Renal pelvis (tissue), 4 donors: ENCODE data around the gene WFIKKN1. TPM values are rescaled to one million over a fixed set of nuclear protein-coding genes. Genes with fewer than 3 reads are reported as not detected.

Source experiments
- DNase-seq: peaks from one replicate; pipeline ENCODE4 v3.0.0-alpha.2; 2013
- polyA plus RNA-seq, 3 donors: library from polyadenylated mRNA; unstranded; fragments of 120-200 nt; gene quantifications; one replicate each; pipeline ENCODE4 v1.2.1, GENCODE V29; 2013; ENCODE audit not compliant: insufficient read length in 3 of 3

WFIKKN1 gene
- polyA plus RNA-seq, 3 donors: 2.2 to 2.8 (median 2.3) TPM

GRCh38 chr16:634051-634670, 3.4 kb downstream of the WFIKKN1 start:
- no peak for DNase-seq

- DNase-seq: no peak
These were observed 4.2 kb downstream of the WFIKKN1 start for GRCh38 chr16:634996-635395.

GRCh38 chr16:635573-636205, 4.9 kb downstream of the WFIKKN1 start:
- no peak for DNase-seq

DNA sequence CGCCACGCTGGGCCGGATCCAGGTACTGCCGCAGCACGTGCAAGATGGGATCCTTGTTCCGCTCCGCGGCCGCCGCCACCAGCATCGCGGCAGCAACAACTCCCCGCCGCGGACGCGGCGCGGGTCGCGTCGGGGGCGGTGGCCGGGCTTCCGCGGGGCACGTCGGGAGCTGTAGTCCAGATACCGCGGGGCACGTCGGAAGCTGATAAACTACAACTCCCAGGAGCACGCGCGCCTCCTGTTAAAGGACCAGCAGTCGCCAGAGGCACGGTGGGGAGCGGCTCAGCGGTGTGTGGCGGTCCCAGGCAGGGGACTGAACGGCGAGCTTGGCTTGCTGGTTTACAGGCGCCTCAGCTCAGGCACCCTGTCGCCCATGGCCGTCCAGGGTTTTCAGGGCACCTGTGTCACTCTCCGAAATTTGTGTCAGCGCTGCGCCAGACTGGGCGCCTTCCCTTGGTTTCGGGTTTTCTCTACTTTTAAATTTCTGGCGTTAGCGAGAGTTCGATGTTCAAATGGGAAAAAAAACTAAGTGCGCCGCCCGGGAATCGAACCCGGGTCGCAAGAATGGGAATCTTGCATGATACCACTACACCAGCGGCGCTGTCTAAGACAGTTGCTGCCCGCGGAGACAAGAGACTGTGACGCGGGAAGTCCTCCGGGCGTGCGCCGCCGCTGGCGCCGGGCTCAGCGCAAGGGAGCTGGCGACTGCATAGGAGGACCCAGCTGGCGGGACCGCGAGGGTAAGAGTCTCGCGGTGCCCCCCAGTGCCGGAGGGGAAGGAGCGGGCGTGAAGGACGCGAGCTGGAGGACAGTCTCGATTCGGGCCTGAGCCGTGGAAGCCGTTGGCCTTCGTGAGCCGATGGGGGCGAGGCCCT, 5.7 kb downstream of the WFIKKN1 start, which contains the start of gene METTL26:
METTL26 (minus strand) TSS at position 100 of the 875 bp plus-strand sequence; CDS start at position 85, 15 bp downstream.
- DNase-seq: peak; percentile 94

DNA sequence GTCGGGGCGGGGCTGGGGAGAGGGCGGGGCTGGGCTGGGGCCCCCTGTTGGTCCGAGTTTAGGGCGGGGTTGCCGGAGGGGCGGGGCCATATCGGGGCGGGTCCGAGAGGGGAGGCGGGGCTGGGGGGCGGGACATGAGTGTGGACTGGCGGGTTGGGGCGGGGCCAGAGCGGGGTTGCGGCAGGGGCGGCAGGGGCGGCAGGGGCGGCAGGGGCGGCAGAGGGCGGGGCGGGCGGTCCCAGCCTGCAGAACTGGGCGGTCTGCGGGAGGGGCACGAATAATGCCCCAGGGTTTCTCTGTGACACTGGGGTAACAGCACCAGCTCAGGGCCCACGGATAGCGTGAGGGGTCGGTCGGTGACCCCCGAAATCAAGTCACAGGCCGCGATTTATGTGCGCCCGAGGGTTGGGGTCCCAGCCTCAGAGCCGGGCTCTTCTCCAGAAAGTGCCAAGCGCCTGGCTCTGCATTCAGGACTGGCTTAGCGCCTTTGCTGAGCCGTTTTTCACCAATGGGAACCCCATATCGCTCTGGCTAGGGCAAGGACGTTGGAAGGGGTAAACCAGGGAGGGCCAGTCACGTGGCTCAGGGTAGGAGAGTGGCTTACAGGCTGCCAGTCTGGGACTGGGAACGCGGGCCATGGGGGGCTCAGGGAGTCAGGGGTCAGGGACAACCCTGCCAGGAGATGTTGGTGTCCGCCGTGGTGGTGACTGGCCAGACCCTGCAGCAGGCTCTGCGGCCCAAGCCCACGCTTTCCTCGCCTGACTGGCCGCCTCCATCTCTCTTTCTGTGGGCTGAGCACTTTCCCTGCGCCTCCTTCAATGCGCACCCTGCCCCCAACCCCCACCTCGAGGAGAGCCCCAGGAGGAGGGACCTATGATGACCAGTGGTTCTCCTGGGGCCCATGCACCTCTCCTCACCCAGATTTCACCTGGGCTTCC, 6.6 kb downstream of the WFIKKN1 start:
- no peak for DNase-seq

- no peak for DNase-seq
These were observed 7.3 kb downstream of the WFIKKN1 start for GRCh38 chr16:638034-638543.

DNA sequence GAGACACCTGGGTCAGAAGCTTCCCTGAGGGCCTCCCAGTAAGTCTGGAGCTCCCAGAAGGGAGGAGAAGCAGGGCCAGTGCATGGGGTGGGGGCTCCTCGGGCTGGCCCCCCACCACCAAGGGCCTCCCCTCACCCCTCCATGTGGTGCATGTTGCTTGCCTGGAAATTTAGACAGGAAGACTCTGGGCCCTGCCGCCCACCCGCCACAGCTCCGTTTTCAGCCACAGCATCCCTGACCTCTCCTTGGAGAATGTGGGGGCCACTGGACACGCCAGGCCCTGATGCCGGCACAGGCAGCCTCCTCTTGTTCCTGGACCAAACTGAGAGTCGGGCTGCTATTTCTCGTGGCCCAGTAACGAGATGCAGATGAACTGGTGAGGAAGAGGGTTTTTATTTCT, 8.1 kb downstream of the WFIKKN1 start:
- DNase-seq: no peak

- no peak for DNase-seq
These were observed 9.8 kb downstream of the WFIKKN1 start for GRCh38 chr16:640614-641013.

DNA sequence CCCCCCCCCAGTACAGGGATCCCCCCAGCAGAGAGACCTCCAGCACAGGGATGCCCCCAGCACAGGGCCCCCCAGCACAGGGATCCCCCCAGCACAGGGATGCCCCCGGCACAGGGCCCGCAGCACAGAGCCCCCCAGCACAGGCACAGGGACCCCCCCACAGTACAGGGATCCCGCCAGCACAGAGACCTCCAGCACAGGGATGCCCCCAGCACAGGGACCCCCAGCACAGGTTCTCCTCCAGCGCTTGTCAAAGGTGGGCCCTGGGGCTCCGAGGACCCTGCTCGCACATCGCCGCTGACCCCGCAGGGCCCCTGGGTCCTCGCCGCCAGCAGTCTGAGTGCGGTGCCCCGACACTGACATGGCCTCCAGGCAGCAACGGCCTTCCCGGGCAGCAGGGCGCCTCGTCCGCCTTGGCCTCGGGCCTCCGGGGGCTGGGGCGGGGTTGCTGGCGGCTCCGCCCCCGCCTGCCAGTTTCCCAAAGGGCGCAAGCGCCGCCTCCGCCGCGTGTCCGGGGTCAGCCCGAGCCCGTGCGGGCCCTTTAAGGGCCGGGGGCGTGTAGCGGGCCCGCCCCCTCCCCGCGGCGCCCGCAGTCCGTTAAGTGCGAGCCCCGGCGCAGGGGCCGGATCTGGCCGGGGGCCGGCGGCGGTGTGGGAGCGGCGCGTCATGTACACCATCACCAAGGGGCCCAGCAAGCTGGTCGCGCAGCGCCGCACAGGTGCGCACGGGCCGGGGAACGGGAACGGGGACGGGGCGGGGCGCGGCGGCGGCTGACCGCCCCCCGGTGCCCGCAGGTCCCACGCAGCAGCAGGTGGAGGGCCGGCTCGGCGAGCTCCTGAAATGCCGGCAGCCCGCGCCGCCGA, 10.8 kb downstream of the WFIKKN1 start, which contains the start of gene MCRIP2:
MCRIP2 (plus strand) TSS at position 503 of the 863 bp plus-strand sequence; CDS start at position 667, 164 bp downstream.
- DNase-seq: no peak

DNA sequence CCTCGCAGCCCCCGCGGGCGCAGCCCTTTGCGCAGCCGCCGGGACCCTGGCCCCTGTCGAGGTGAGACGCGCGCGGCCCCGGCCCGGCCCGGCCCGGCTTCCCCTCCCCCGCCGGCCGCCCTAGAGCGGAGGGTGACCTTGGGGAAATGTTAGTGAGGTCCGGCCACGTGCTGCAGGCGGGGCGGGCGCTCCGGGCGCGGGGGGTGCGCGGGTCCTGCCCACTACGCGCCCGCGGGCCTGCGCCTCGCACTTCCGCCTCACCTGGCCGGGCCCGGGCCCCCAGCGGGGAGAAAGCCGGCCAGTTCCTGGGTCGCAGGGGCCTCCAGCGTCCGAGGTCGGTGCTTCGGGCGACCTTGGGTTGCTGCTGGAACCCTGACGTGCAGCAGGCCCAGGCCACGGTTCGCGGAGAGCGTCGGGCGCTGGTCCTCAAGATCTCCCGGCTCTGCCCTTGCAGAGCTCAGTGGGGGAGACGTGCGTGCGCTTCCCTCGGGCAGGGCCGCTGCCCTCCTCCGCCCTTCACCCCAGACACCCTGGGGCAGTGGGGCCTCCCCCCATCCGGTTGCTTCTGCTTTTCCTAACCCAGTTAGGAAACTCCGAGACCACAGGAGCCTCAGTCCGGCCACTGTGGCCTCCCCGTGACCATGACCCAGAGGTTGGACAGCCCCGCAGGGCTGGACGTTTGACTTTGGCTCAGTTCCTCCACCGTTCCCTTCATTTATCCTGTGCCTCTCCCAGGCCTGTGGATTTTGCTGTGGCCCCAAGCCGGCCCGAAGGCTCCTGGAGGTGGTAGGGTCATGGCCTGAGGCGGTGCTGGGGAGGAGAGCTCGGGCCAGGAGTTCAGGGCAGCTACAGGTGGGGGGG, 11.6 kb downstream of the WFIKKN1 start:
- DNase-seq: no peak

DNA sequence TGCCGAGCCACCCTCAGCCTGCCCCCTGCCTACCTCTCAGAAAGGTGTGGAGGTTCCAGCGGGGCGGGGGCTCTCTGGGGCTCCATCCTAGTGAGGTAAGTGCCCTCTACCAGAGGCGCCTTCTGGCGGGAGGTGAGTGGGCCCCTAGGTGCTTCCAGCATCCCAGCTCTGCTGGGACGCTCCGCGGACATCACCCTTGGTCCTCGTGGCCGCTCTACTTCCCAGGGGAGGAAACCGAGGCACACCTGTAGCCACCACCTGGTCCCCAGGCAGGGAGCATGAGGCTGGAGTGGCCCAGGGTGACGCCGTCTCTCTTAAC, 12.2 kb downstream of the WFIKKN1 start:
- DNase-seq: no peak

DNA sequence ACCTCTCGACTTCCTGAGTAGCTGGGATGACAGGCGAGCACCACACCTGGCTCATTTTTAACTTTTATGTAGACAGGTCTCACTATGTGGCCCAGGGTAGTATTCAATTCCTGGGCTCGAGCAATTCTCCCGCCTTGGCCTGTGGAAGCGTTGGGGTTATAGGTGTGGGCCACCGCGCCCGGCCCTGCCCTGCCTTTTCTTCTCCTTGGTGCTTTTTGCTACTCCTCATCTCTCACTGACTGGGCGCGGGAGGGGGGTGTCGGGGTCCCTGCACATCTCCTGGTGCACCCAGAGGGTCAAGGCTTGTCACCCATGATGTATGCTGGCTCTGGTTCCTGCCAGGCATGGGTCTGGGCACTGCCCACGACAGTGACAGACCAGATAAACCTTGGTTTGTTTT, 13.8 kb downstream of the WFIKKN1 start:
- no peak for DNase-seq

DNA sequence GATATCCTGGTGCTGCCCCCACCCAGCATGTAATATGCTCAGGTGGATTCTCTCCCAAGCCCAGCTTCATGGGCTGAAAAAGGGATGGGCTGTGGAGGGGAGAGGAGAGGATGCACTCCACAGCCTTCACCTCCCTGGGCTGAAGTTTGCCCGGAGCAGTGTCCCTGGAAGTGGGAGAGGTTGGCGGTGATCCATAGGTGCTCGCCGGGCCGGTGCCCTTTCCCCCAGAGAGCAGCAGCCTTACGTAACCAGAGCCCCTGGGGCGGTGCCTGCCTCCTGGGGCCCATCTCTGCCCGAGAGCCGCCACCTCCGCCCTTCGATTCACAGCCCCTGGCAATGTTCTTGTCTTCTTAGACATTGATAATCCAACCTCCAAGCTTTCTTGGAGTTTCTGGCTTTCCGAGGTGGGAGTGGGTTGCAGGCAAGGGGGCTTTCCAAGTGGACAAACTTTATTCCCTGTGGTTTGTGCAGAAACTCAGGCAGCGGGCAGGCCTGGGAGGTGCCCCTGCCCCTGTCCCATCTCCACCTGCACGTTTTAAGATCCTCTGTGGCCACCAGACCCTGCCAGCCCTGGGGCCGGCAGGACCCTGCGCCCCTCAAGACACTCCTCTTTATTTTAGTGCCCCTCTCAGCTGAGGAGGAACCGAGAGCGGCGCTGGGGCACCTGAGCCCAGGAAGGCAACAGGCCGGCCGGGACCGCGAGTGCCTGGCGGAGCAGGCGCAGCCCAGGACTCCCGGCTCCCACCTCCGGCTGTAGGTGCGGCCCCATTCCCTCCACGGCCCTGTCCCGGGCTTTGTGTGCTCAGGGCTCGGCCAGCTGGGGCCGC, 15.3 kb downstream of the WFIKKN1 start:
- no peak for DNase-seq

DNA sequence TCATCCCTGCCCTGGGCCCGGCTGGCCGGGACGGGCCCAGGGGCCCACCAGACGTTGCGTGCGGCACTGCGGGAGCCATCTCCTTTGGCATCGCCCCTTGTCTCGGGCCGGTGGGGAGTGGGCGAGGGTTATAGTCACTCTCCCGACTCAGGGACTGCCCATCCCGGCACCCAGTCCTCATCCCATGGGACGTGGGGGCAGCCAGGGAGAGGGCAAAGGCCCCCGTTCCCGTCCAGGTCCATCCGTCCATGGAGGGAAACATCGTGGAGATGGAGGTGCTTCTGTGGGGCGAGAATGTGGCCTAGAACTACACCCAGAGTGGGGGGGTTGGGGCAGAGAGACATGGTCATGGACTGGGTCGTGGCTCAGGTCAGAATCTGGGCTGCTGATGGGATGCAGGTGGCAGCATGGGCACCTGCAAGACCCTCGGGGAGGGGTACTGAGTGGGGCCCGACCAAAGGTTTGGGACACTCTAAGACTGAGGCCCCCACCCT, 15.9 kb downstream of the WFIKKN1 start:
- DNase-seq: no peak

GRCh38 chr16:647173-647902, 16.6 kb downstream of the WFIKKN1 start:
- DNase-seq: no peak

GRCh38 chr16:648071-648780, 17.4 kb downstream of the WFIKKN1 start:
- DNase-seq: no peak
